ENCODE results near the gene STPG3.
"Not testable (repeated sequence)": the region's sequence is repeated elsewhere in the genome, so short reads cannot be mapped to it uniquely, and the experiment has no call there.

STPG3 gene

DNA sequence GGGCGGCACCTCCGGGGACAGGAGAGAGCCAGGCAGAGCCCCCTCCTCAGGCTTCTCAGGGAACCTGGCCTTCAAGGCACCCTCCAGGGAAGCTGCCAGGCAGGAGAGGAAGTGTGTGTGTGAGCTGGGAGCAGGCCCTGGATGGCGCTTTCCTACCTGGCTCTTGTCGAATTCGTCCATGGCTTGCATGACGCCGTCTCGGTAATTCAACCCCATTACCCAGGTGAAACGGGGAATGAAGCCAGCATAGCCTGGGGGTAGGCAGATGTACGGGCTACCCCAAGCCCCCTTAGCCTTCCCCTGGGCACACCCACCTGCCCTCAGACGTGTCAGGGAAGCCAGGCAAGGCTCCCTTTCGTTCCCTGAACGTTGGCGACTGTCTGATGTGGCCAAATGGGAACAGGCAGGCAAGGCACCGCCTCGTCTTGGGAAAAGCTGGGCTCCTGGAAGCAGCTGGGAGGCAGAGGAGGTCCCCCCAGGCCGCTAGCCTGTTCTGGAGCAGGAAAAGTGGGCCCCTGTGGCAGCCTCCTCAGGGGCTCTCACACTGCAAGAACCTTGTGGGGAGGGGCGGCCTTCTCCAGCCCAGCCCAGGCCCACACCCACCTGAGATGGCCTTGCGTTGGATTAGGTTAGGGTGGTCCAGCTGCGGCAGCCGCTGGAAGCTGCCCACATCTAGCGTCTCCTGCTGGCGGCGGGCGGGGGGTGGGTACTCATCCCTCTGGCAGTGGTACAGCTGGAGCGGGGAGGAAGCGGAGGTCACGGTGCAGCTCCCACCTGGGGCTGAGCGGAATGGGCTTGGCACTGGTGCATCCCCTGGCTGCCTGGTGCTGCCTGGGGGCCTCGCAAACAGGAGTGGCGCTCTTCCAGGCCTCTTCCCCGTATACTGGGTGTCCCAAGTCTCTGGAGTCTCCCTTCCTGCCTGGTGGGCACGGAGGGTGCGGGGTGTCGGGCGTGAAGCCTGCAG lies 6.3 kb upstream of the STPG3 start:
- DNase-seq (ENCODE audit: low read depth, low spot score): no peak

GRCh38 chr9:137245450-137246421 lies 5.3 kb upstream of the STPG3 start:
- no peak for DNase-seq (ENCODE audit: low read depth, low spot score)

GRCh38 chr9:137247135-137247915 lies 3.8 kb upstream of the STPG3 start:
- no peak for DNase-seq (ENCODE audit: low read depth, low spot score)

- no peak for DNase-seq (ENCODE audit: low read depth, low spot score)
These were observed 3.2 kb upstream of the STPG3 start for GRCh38 chr9:137247916-137248175.

DNA sequence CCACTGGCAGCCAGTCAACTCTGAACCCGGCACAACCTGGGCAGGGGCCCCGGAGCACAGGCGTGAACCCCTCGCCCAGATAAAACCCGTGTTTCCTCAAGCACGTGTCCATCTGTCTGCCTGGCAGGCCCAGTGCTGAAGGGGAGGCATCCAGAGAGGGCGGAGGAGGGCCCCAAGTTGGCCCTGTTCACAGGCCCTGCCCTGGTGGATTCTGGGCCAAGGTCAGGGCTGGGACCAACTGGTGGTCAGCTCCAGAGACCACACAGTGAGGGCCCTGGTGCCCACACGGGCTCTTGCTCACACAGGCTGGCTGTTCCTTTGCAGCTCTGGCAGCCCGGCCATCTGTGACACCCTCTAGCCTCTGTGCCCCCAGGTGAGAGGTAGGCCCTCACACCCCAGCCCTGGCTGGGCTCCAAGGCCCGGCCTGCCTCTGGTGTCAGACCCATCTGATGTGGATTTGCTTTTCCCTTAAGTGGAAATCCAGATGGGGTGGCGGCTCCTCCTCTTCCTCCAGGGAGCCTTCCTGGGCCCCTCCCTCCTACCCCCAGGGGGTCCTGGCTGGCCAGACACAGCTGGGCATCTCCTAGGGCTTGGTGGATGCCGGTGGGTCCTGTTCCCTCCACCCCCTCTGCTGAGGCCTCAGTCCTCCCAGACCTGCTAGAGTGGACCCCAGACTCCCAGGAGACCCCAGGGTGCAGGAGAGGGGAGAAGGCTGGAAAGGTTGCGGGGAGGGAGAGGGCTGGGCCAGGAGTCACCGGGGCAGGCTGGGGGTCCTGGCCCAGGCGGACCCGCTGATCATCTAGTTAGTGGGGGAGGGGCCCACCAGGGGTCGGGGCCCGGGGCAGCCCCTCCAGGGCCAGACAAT lies 525 bp upstream of the STPG3 start:
- DNase-seq (ENCODE audit: low read depth, low spot score): no peak

DNA sequence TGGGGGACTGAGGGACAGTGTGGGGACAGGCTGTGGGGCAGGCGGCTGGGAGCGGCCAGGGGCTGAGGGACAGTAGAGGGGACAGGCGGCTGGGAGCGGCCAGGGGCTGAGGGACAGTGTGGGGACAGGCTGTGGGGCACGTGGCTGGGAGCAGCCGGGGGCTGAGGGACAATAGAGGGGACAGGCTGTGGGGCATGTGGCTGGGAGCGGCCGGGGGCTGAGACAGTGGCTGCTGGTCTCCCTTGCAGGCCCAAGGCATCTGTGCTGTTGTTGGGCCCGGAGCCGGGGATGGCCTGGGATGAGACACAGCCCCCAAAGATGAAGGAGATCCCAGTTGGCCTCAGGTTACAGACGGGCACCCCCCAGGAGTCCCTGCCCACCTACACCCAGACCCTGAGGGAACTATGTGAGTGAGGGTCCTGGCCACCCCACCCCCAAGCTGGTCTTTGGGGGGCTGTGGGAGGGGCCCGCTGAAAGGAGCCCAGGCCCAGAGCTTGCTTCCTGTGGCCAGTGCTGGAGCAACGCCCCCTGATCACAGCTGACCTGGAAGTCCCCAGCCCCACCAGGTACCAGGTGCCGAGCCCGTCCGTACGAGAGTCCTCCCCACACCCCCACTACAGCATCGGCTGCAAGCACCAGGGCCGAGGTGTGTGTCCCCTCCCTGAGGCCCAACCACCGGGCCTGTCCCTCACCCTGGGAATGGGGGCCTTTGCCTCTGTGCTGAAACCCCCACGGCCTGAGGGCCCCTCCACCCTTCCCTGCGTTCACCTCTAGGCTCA lies 593 bp downstream of the STPG3 start:
- DNase-seq (ENCODE audit: low read depth, low spot score): no peak

GRCh38 chr9:137252555-137253506 lies 1.7 kb downstream of the STPG3 start:
- no peak for DNase-seq (ENCODE audit: low read depth, low spot score)

DNA sequence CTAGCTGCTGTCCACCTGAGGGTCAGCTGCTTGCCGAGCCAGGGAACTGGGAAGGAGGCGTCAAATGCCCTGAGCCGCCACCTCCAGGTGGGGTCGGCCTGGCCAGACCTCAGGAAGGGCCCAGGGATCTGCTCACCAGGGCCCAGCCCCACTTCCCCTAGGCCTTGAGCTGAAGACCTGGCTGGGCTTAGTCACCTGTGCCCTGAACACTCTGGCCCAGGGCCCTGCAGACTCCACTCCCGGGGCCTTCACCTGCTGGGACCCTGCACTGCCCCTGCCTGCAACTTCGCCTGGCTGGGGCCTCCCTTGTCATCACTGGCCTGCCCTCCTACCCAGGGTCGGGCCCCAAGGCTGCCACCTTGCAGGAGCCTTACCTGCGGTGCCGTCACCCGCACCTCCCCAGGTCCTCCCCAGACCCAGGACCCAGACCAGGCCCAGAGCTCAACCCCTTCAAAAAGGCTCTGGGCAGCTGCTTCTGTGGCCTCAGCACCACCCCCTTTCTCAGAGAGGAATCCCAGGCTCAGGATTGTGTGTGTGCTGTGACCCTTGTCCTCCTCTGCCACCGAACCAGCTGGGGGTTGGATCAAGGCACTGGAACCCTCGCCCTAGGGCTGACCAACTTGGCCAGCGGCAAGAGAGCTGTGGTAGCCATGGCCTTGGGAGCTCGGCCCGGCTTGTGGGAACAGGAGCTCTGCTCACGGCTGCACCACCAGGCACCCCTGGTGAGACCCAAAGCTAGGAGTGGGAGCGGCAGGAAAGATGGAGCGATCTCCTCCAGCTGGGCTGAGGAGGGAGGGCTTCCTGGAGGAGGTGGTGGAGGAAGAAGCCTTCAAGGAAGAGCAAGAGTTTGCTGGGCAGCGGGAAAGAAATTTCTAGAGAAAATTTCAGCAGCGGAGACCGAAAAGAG lies 2.9 kb downstream of the STPG3 start:
- DNase-seq (ENCODE audit: low read depth, low spot score): no peak

GRCh38 chr9:137254624-137255447 lies 3.8 kb downstream of the STPG3 start, which contains the start of gene NELFB:
Gene NELFB, plus strand, starts transcription at chr9:137255327.
- peak; percentile 91 for DNase-seq (ENCODE audit: low read depth, low spot score)

- DNase-seq (ENCODE audit: low read depth, low spot score): no peak
These were observed 4.5 kb downstream of the STPG3 start for GRCh38 chr9:137255448-137256114.

- DNase-seq (ENCODE audit: low read depth, low spot score): no peak
These were observed 5.3 kb downstream of the STPG3 start for GRCh38 chr9:137256362-137256761.

DNA sequence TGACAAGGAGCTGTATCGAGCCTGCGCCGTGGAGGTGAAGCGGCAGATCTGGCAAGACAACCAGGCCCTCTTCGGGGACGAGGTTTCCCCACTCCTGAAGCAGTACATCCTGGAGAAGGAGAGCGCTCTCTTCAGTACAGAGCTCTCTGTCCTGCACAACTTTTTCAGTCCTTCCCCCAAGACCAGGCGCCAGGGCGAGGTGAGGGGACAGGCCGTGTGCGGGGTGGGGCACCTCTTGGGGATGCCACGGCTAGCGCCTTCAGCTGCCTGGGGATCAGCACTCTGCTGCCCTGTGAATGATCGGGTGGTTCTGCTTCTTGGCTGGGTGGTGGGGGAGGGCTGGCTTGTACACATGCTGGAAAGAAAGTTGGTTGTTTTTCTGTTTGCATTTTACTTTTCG lies 5.8 kb downstream of the STPG3 start:
- DNase-seq (ENCODE audit: low read depth, low spot score): no peak

DNA sequence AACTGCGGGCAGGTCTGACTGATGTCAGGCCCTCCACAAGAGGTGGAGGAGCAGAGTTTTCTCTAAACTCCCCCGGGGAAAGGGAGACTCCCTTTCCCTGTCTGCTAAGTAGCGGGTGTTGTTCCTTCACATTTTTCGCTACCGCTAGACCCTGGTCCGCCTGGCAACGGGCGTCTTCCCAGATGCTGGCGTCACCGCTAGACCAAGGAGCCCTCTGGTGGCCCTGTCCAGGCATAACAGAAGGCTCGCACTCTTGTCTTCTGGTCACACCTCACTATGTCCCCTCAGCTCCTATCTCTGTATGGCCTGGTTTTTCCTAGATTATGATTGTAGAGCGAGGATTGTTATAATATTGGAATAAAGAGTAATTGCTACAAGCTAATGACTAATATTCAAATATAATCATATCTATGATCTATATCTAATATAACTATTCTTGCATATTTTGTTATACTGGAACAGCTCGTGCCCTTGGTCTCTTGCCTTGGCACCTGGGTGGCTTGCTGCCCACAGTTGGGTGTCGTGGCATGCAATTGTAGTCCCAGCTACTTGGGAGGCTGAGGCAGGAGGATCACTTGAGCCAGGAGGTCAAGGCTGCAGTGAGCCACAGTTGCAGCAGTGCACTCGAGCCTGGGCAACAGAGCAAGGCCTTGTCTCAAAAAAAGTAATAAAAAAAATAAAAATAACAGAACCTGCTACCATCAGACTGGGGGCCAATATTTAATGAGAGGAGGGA lies 11.3 kb downstream of the STPG3 start:
- DNase-seq (ENCODE audit: low read depth, low spot score): not testable (repeated sequence)

DNA sequence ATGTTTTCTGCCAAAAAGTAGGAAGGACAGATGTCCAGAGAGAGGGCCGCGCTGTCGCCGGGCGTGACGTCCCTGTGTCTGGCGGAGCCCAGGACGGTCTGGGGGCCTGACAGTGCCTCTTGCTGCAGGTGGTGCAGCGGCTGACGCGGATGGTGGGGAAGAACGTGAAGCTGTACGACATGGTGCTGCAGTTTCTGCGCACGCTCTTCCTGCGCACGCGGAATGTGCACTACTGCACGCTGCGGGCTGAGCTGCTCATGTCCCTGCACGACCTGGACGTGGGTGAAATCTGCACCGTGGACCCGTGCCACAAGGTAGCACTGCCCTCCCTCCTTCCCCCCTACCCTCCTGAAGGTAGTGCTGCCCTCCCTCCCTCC lies 11.8 kb downstream of the STPG3 start:
- DNase-seq (ENCODE audit: low read depth, low spot score): no peak

- no peak for DNase-seq (ENCODE audit: low read depth, low spot score)
These were observed 12.4 kb downstream of the STPG3 start for GRCh38 chr9:137263506-137263905.

GRCh38 chr9:137264067-137264466 lies 13.0 kb downstream of the STPG3 start:
- no peak for DNase-seq (ENCODE audit: low read depth, low spot score)
